SK-N-SH (cell line): ENCODE measurements around the gene ACE. TPM values are rescaled to one million over a fixed set of nuclear protein-coding genes. Genes with fewer than 3 reads are reported as not detected.

Experiments
- CTCF ChIA-PET: fragments of 300-600, 350-600 bp; formaldehyde crosslinking; extraction: SDS; loops from one replicate; lab custom pipeline; 2021; lab: Yijun Ruan, JAX
- POLR2A ChIA-PET: fragments of 350-600 bp; sonication (Branson Sonifier 250); formaldehyde crosslinking; extraction: SDS; loops from one replicate; lab custom pipeline; 2020; ENCODE audit warnings: antibody characterized with exemption, inconsistent platforms; lab: Yijun Ruan, JAX
- DNase-seq: peaks from one replicate; pipeline ENCODE4 v3.0.0; 2012
- H2AFZ ChIP-seq: fragments of 200-600 bp; sonication (generic); 2 replicates; pipeline ENCODE4 v1.8.1; 2016; ENCODE audit warnings: antibody characterized with exemption, mild to moderate bottlenecking, low read depth
- H3F3A ChIP-seq: fragments of 200-600 bp; sonication (generic); replicated peaks from 2 replicates; pipeline ENCODE3; 2016; ENCODE audit warnings: antibody characterized with exemption, mild to moderate bottlenecking; ENCODE audit not compliant: insufficient read depth
- H3K27ac ChIP-seq, 2 experiments: fragments of 200-500 bp in 1 of 2; fragments of 200-600 bp in 1 of 2; sonication (Bioruptor generic) in 1 of 2; sonication (generic), shearing (Covaris generic) in 1 of 2; 2 replicates each; pipeline versions ENCODE4 v1.5.1 to v1.6.1; 2014 to 2016; ENCODE audit warnings: low read depth in 2 of 2, inconsistent platforms in 1 of 2, low read length in 1 of 2, mild to moderate bottlenecking in 1 of 2, mixed read lengths in 1 of 2
- H3K27me3 ChIP-seq: fragments of 200-600 bp; sonication (generic), shearing (Covaris generic); 2 replicates; pipeline ENCODE4 v1.6.1; 2016; ENCODE audit warnings: mixed run types; ENCODE audit not compliant: insufficient read depth
- H3K36me3 ChIP-seq, 2 experiments: fragments of 200-500 bp in 1 of 2; fragments of 200-600 bp in 1 of 2; sonication (Bioruptor generic) in 1 of 2; sonication (generic) in 1 of 2; replicated peaks in 1 of 2; 2 replicates each; pipeline versions ENCODE3 to v1.5.1; 2014 to 2016; ENCODE audit warnings: low read length in 1 of 2, mild to moderate bottlenecking in 1 of 2; ENCODE audit not compliant: insufficient read depth in 2 of 2, control insufficient read depth in 1 of 2
- H3K4me1 ChIP-seq, 2 experiments: fragments of 200-500 bp in 1 of 2; fragments of 200-600 bp in 1 of 2; sonication (Bioruptor generic) in 1 of 2; sonication (generic), shearing (Covaris generic) in 1 of 2; 2 replicates each; pipeline versions ENCODE4 v1.5.1 to v1.6.1; 2014 to 2016; ENCODE audit warnings: low read depth in 1 of 2, low read length in 1 of 2, mixed run types in 1 of 2; ENCODE audit not compliant: insufficient read depth in 2 of 2, control insufficient read depth in 1 of 2
- H3K4me2 ChIP-seq: fragments of 200-600 bp; sonication (generic), shearing (Covaris generic); 2 replicates; pipeline ENCODE4 v1.6.1; 2017; ENCODE audit warnings: mixed run types
- H3K4me3 ChIP-seq, 2 experiments: fragments of 200-500 bp in 1 of 2; fragments of 200-600 bp in 1 of 2; sonication (Bioruptor generic) in 1 of 2; sonication (generic), shearing (Covaris generic) in 1 of 2; 2 replicates each; pipeline versions ENCODE4 v1.5.1 to v1.8.1; 2014 to 2016; ENCODE audit warnings: low read depth in 2 of 2, inconsistent platforms in 1 of 2, low read length in 1 of 2, mild to moderate bottlenecking in 1 of 2, mixed read lengths in 1 of 2, moderate library complexity in 1 of 2
- H3K79me2 ChIP-seq: fragments of 200-600 bp; sonication (generic); 2 replicates; pipeline ENCODE4 v1.8.1; 2017; ENCODE audit warnings: mild to moderate bottlenecking; ENCODE audit not compliant: insufficient read depth
- H3K9ac ChIP-seq: fragments of 200-600 bp; sonication (generic); 2 replicates; pipeline ENCODE4 v1.6.1; 2017; ENCODE audit warnings: mixed run types
- H3K9me2 ChIP-seq: fragments of 200-600 bp; sonication (generic); 2 replicates; pipeline ENCODE4 v1.6.1; 2017; ENCODE audit warnings: mixed run types
- H3K9me3 ChIP-seq: fragments of 200-600 bp; sonication (generic); 2 replicates; pipeline ENCODE4 v1.6.1; 2017; ENCODE audit warnings: mixed run types, mild to moderate bottlenecking, moderate library complexity
- H4K20me1 ChIP-seq: fragments of 200-600 bp; sonication (generic); 2 replicates; pipeline ENCODE4 v1.6.1; 2017; ENCODE audit warnings: mild to moderate bottlenecking, mixed run types; ENCODE audit not compliant: insufficient read depth
- EP300 ChIP-seq, 2 experiments: IDR thresholded peaks; 2 replicates each; pipeline versions ENCODE4 v1.4.0 to v1.6.1; 2012; ENCODE audit warnings: borderline replicate concordance in 1 of 2, low read depth in 1 of 2, low read length in 1 of 2
- EZH2phosphoT487 ChIP-seq: fragments of 200-600 bp; sonication (generic); IDR thresholded peaks from 2 replicates; pipeline ENCODE4 v1.6.1; 2017; ENCODE audit warnings: low read depth, mixed run types, mild to moderate bottlenecking, antibody characterized with exemption, moderate library complexity, borderline replicate concordance
- FOXJ3 ChIP-seq: sonication (generic); formaldehyde crosslinking; IDR thresholded peaks from 2 replicates; pipeline ENCODE4 v1.5.1; 2020; ENCODE audit warnings: mild to moderate bottlenecking, missing genetic modification reagents
- MAX ChIP-seq: IDR thresholded peaks from 2 replicates; pipeline ENCODE4 v1.4.0; 2012; ENCODE audit warnings: low read depth
- RAD21 ChIP-seq: IDR thresholded peaks from 2 replicates; pipeline ENCODE4 v1.6.1; 2012; ENCODE audit warnings: mild to moderate bottlenecking, low read length
- REST ChIP-seq: IDR thresholded peaks from 2 replicates; pipeline ENCODE4 v1.6.1; 2012; ENCODE audit warnings: mild to moderate bottlenecking, low read depth, low read length, moderate library complexity
- RXRA ChIP-seq: IDR thresholded peaks from 2 replicates; pipeline ENCODE4 v1.4.0; 2012; ENCODE audit warnings: low read depth, mild to moderate bottlenecking, borderline replicate concordance
- TAF1 ChIP-seq: IDR thresholded peaks from 2 replicates; pipeline ENCODE4 v1.6.1; 2012; ENCODE audit warnings: low read depth, mild to moderate bottlenecking, low read length, moderate library complexity, borderline replicate concordance
- WGBS: methylation state at CpG from one replicate; pipeline ENCODE4 v1.1.6; 2017; ENCODE audit warnings: low lambda C conversion rate; 5-methylcytosine and 5-hydroxymethylcytosine counted together
- polyA plus RNA-seq, 3 experiments: library from polyadenylated mRNA; depleted of rRNA; stranded (reverse); fragments of >200 nt; gene quantifications; 2 replicates each; pipeline ENCODE4 v1.2.3, GENCODE V29; 2012
- TF ChIP-seq, protein P1 (sequence below): IDR thresholded peaks from 2 replicates; pipeline ENCODE4 v1.4.0; 2012; ENCODE audit warnings: low read depth, borderline replicate concordance
- TF ChIP-seq, protein P2 (sequence below): fragments of 200-600 bp; sonication (generic); IDR thresholded peaks from 2 replicates; pipeline ENCODE4 v1.6.1; 2017; ENCODE audit warnings: antibody characterized with exemption, mild to moderate bottlenecking, moderate library complexity

The ACE gene
- polyA plus RNA-seq, 1 of the 3 experiments (the other 2 are of a cell fraction), result 12.1 TPM

- Histone ChIP-seq H3K36me3 (no peaks in the 10 kb centered on the region), H3K79me2 (no peaks in the 10 kb centered on the region), H3K4me1 (peaks cover 4 to 21% of the 10 kb centered on the region in 2 experiments; a peak in 1 of 4 replicates), H3F3A (peaks cover 7% of the 10 kb centered on the region), H3K9ac (no peak overlapping the region), H3K4me2 (no peak overlapping the region), H3K27me3 (peaks cover 17% of the 10 kb centered on the region; the same call in 1 of the 2 replicates), H2AFZ (no peak overlapping the region), H3K4me3 (no peak overlapping the region), H3K27ac (no peak overlapping the region), H3K9me3 (no peaks in the 10 kb centered on the region), H3K9me2 (no peaks in the 10 kb centered on the region), H4K20me1 (no peaks in the 10 kb centered on the region)
- CTCF ChIA-PET, result no interaction called here
- TF ChIP-seq EZH2phosphoT487 (no peak), REST (no peak)
- POLR2A ChIA-PET, result interaction anchor here (0.6 kb wide), 1 partner anchor 65 kb away, joined by 3 read pairs; no protein-coding TSS in a partner anchor
- 73% methylated on average over 14 of the region's 14 CpGs for WGBS
- no peak for DNase-seq
These were observed 23.9 kb downstream of the ACE start for GRCh38 chr17:63500543-63501390.

DNA sequence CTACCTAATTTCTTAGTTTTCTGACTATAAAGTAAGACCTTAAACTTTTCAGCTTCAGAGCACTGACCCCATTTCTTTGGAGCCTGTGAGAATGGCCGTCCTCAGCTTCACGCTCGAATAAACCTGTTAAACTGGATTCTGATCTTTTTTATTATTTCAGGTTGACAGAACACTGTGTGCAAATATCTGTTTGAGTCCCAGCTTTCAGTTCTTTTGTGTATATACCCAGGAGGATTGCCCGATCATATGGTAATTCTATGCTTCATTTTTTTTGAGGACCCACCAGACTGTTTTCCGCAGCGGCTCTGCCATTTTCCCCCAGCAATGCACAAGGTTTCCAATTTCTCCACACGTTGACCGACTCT is 26.5 kb downstream of the ACE start:
- Histone ChIP-seq H3K36me3 (no peaks in the 10 kb centered on the region), H3K9ac (no peak overlapping the region), H3K27me3 (peaks cover 19% of the 10 kb centered on the region; the same call in 1 of the 2 replicates), H3F3A (peaks cover 7% of the 10 kb centered on the region), H3K4me1 (peaks cover 3 to 4% of the 10 kb centered on the region in 2 experiments; a peak in 1 of 4 replicates), H3K79me2 (no peaks in the 10 kb centered on the region), H3K27ac (no peak overlapping the region), H2AFZ (no peak overlapping the region), H3K4me2 (no peak overlapping the region), H3K4me3 (no peak overlapping the region), H3K9me3 (no peaks in the 10 kb centered on the region), H4K20me1 (no peaks in the 10 kb centered on the region), H3K9me2 (no peaks in the 10 kb centered on the region)
- ChIA-PET POLR2A (no interaction called here), CTCF (interaction anchor here (0.6 to 1.6 kb wide), 5 partner anchors 12 to 78 kb away, joined by 3 to 6 read pairs (median 4); no protein-coding TSS in a partner anchor)
- no peak for DNase-seq
- WGBS, result 68% methylated on average over 8 of the region's 8 CpGs
- no peak for TF ChIP-seq RXRA
- no peak for TF ChIP-seq EZH2phosphoT487
- no peak for TF ChIP-seq MAX
- no peak for TF ChIP-seq REST
- no peak for TF ChIP-seq EP300 (IDR thresholded peaks at IDR 0.05; ENCODE audit: borderline replicate concordance in 1 of 2, low read depth in 1 of 2, low read length in 1 of 2)
- TF ChIP-seq TAF1, result no peak
- no peak for TF ChIP-seq FOXJ3
- TF ChIP-seq, protein P1, sequence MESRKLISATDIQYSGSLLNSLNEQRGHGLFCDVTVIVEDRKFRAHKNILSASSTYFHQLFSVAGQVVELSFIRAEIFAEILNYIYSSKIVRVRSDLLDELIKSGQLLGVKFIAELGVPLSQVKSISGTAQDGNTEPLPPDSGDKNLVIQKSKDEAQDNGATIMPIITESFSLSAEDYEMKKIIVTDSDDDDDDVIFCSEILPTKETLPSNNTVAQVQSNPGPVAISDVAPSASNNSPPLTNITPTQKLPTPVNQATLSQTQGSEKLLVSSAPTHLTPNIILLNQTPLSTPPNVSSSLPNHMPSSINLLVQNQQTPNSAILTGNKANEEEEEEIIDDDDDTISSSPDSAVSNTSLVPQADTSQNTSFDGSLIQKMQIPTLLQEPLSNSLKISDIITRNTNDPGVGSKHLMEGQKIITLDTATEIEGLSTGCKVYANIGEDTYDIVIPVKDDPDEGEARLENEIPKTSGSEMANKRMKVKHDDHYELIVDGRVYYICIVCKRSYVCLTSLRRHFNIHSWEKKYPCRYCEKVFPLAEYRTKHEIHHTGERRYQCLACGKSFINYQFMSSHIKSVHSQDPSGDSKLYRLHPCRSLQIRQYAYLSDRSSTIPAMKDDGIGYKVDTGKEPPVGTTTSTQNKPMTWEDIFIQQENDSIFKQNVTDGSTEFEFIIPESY, result no peak
- TF ChIP-seq RAD21, result no peak
- TF ChIP-seq, protein P2, sequence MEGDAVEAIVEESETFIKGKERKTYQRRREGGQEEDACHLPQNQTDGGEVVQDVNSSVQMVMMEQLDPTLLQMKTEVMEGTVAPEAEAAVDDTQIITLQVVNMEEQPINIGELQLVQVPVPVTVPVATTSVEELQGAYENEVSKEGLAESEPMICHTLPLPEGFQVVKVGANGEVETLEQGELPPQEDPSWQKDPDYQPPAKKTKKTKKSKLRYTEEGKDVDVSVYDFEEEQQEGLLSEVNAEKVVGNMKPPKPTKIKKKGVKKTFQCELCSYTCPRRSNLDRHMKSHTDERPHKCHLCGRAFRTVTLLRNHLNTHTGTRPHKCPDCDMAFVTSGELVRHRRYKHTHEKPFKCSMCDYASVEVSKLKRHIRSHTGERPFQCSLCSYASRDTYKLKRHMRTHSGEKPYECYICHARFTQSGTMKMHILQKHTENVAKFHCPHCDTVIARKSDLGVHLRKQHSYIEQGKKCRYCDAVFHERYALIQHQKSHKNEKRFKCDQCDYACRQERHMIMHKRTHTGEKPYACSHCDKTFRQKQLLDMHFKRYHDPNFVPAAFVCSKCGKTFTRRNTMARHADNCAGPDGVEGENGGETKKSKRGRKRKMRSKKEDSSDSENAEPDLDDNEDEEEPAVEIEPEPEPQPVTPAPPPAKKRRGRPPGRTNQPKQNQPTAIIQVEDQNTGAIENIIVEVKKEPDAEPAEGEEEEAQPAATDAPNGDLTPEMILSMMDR, result no peak
